ENCODE measurements around the gene PVALEF.

The PVALEF gene

DNA sequence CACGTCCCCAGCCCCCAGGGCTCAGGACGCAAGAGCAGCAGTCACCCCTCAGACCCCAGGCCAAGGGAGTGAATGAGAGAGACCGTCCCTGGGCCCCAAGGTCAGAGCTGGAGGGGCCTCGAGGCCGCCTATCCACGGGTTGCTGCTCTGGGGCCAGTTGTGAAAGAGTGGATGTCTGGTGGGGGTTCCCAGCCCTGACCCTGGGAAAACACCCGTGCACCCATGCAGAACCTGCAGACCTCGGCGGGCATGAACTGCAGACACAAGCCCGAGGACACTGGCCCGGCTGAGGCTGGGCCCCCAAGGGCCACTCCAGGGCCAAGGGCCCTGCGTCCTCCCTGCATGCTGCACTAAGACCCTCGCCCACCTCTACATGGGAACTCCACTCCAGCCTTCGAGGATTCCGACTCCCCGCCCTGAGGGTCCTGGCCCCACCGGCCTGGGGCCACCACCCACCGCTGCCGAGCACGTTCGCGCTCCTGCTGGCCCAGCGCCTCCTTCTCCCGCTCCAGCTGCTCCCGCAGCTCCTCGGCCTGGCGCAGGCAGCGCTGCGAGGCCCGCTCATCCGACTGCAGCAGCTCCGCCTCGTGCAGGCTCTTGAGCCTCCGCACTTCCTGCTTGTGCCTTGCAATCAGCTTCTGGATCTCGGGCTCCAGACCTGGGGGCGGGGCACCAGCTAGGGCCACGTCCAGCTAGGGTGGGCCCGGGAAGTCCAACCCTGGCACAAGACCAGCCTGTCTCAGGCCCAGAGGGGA lies 28.3 kb downstream of the PVALEF start:
- H3K27ac ChIP-seq = no peak overlapping the region; the same call in 1 of the 2 replicates
- CTCF ChIA-PET = interaction anchor here (0.6 to 1.1 kb wide), 2 partner anchors 21 to 25 kb away, joined by 3 read pairs; no protein-coding TSS in a partner anchor
- POLR2A ChIA-PET (ENCODE audit: low non-redundant PET) = no interaction called here
- DNase-seq (ENCODE audit: low spot score) = no peak
- TF ChIP-seq, protein P1, sequence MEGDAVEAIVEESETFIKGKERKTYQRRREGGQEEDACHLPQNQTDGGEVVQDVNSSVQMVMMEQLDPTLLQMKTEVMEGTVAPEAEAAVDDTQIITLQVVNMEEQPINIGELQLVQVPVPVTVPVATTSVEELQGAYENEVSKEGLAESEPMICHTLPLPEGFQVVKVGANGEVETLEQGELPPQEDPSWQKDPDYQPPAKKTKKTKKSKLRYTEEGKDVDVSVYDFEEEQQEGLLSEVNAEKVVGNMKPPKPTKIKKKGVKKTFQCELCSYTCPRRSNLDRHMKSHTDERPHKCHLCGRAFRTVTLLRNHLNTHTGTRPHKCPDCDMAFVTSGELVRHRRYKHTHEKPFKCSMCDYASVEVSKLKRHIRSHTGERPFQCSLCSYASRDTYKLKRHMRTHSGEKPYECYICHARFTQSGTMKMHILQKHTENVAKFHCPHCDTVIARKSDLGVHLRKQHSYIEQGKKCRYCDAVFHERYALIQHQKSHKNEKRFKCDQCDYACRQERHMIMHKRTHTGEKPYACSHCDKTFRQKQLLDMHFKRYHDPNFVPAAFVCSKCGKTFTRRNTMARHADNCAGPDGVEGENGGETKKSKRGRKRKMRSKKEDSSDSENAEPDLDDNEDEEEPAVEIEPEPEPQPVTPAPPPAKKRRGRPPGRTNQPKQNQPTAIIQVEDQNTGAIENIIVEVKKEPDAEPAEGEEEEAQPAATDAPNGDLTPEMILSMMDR (conservative IDR thresholded peaks at IDR 0.05; ENCODE audit: low read depth) = no peak

DNA sequence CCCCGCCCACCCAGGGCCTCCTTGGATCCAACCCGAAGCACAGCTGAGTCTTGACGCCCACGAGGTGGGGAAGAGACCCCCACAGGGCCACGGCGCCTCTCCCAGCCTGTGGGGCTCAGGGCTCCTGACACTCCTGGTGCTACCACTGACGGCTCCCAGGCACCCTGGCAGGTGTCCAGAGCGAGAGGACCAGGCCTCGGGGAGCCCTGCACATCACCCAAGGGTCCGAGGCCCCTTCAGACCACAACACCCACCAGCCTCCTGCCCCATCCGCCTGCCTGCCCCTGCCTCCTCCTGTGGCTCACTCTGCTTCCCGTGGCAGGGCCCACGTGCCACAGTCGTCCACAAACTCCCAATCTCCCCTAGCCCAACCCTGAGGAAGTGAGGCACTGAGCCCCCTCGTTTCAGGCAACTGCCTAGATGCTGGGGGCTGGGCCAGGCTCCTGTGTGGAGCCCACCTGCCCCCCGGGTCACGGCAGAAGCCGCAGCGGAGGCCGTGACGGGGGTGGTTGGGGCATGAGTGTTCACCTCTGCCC lies 29.0 kb downstream of the PVALEF start:
- CTCF ChIA-PET = interaction anchor here (1.1 kb wide), 1 partner anchor 22 kb away, joined by 3 read pairs; no protein-coding TSS in a partner anchor
- H3K27ac ChIP-seq = no peak overlapping the region
- TF ChIP-seq, protein P1 (conservative IDR thresholded peaks at IDR 0.05; ENCODE audit: low read depth) = no peak
- DNase-seq (ENCODE audit: low spot score) = no peak
- POLR2A ChIA-PET (ENCODE audit: low non-redundant PET) = no interaction called here

DNA sequence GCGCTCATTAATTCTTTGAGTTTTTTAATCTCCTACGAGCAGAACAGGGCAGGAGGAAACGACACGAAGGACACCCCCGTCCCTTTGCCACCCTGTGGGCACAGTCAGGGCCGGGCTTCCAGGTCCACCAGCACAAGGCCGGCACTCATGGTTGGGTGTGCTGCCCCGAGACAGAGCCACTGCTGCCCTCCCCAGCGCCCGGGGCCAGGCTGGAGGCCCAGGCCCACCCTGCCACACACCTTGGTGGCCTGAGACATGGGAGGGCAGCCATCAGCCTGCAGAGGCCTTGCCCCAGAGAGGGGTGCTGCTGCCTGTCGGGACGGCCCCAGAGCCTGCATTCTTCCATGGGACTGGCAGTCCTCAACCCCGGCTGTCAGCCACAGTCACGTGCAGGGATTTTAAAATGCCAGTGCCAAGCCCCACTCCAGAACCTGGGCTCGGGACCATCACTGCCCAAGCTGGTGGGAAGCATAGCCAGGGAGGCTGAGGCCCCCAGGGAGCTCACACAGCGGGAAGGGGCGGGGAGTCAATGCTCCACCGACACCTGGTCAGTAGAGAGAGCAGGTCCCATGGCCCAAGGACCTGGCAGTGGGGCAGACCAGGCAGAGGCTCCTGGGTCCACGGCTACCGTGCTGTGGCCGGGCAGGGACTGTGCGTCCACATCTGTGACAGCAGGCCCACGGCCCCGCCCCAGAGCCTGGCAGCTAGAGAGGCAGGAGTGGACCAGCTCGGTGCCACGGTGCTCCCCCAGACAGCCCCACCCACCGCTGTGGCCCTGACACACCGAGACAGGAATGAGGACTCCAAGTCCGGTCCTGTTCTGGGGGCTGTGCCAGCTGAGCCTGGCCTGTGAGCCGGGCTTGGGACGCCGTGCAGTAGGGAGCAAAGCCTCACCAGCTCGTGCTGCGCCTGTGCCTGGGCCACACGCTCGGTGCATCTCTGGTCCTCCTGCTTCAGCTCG lies 29.9 kb downstream of the PVALEF start:
- POLR2A ChIA-PET (ENCODE audit: low non-redundant PET) = no interaction called here
- DNase-seq (ENCODE audit: low spot score) = no peak
- H3K27ac ChIP-seq = peak overlapping the region; percentile 29
- CTCF ChIA-PET = no interaction called here
- TF ChIP-seq, protein P1 (conservative IDR thresholded peaks at IDR 0.05; ENCODE audit: low read depth) = no peak

DNA sequence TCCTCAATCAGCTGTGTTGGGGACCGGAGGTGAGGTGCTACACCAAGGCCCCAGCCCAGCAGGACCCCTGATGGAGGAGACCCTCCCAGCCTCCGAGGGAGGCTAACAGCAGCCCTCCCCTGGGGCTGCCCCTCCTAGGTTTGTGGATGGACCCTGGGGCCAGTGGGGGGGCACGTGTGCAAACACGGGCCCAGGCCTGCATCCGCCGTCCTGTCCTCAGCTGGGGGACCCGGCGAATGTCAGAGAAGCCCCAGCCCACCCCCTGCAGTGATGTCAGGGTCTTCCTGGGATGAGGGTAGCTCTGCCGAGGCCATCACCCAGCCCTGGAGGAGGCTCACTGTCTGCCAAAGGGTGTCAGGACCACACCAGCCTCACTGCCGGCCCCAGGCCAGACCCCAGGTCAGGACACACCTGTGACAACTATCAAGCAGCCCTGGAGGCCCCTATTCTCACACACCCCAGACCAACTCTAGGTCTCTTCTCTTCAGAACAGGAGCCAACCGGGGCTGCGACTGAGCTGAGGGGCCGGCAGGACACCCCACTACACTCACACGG lies 30.7 kb downstream of the PVALEF start:
- ChIA-PET POLR2A (ENCODE audit: low non-redundant PET) (no interaction called here), CTCF (interaction anchor here (0.6 kb wide), 1 partner anchor 75 kb away, joined by 3 read pairs; no protein-coding TSS in a partner anchor)
- TF ChIP-seq, protein P1 (conservative IDR thresholded peaks at IDR 0.05; ENCODE audit: low read depth) = no peak
- DNase-seq (ENCODE audit: low spot score) = no peak
- peak overlapping the region; percentile 29 for H3K27ac ChIP-seq

DNA sequence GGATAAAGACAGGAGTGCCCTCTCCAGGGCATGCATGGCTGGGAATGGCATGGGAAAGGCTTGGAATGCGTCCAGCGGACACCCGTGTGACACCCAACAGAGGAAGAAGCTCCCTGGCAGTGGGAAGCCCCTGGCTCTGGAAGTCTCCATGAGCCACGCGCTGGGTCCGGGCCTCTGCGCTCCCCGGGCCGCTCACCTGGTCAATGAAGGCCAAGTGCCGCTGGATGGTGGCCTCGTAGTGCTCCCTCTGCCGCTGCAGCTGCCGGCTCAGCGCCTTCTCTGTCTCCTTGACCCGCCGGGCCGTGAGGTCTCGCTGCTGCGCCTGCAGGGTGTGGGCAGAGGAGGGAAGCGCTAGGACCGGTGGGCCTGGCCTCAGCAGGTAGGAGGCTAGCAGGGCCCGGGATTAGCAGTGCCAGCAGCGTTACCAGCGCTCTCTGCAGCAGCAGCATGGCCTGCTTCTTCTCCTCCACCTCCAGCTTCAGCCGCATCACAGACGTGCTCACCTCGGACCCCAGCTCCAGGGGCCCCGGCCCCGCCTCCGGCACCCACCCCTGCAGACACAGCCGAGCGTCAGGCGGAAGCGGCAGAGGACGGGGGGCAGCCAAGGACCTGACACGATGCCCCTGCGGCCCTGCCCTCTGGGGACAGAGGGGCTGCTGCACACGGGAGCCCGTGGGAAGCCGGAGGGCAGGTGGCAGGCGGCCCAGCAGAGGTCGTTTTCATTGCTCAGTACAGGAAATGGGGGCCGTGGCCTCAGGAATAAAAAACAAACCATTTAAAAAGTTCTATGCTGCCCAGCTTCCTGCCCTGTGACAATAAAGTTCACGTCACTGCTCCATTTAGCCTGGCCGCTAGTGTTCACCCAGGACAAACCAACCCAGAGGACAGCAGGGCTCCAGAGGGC lies 31.4 kb downstream of the PVALEF start:
- CTCF ChIA-PET = interaction anchor here (0.6 kb wide), 1 partner anchor 74 kb away, joined by 3 read pairs; no protein-coding TSS in a partner anchor
- POLR2A ChIA-PET (ENCODE audit: low non-redundant PET) = no interaction called here
- TF ChIP-seq, protein P1 (conservative IDR thresholded peaks at IDR 0.05; ENCODE audit: low read depth) = no peak
- H3K27ac ChIP-seq = no peak overlapping the region
- no peak for DNase-seq (ENCODE audit: low spot score)
